DMS114 treated with DMSO at 0.1 percent for 48 hours (cell line): ENCODE data around the gene ARHGAP25.

ENCODE experiments used
- DNase-seq: peaks from one replicate; lab custom pipeline; 2025; ENCODE audit not compliant: unreplicated experiment; lab: John Stamatoyannopoulos, UW

ARHGAP25 gene

GRCh38 chr2:68716604-68717304 lies 17.9 kb upstream of the ARHGAP25 start:
- DNase-seq, result no peak

DNA sequence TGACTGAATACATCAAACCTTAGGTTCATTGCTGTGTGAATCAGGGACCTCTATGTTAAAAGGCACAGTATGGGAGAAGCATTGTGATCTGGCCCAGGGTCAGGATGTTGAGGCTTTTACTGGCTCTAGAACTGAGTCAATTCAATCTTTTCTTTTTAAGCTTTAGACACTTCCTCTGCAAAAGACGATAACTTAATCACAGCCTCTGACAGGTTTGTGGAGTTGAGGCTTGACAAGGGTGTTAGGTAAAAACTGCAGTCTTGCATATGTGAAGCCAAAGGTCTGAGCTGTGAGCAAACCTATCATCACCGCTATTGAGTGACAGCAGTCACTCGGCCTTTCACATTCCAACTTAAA lies 17.3 kb upstream of the ARHGAP25 start:
- DNase-seq, result no peak

DNA sequence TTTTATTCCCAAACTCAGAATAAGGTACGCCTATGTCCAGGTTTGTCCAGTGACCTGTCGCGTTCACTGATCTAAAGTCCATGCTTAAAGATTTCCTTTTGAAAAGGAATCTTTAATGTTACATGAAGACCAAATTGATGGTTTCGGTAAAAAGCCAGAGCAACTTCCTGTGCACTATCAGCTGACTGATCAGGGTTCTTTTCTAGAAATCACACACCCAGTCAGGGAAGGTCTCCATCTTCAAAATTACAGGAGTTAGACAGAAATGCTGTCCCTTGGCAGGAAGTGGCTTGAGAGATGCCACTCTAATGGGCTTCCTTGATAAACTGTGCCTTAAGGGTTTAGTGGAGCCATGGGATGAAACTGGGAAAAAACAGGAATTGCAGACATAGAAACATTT lies 14.7 kb upstream of the ARHGAP25 start:
- no peak for DNase-seq

GRCh38 chr2:68720665-68721064 lies 13.9 kb upstream of the ARHGAP25 start:
- no peak for DNase-seq

DNA sequence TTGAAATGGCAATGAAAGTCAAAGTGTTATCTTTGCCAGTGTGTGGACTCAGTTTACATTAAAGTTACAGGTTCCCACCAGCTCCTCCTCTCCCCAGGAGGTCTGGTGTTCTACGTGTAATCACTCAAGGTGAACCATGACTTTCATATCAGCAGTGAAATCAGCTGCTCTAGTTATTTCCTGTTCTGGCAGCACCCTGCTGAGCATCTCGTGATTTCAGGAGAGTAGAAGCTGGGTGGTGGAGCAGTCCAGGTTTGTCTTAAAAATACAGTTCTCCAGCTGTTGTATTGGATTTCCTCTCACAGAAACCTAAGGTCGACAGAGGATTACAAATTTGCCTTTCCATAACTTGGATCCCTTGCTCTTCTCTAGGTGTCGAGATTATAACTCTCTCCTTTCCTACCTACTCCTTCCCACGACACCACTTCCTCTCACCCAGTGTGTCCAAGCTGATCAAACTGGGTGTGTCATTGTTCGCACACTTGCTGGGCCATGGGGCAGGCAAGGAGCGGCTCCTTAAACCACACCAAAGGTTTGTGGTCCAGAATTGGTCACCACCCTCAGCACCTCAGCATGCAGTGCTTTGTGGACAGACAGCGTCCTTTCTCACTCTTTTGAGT lies 13.0 kb upstream of the ARHGAP25 start:
- no peak for DNase-seq

DNA sequence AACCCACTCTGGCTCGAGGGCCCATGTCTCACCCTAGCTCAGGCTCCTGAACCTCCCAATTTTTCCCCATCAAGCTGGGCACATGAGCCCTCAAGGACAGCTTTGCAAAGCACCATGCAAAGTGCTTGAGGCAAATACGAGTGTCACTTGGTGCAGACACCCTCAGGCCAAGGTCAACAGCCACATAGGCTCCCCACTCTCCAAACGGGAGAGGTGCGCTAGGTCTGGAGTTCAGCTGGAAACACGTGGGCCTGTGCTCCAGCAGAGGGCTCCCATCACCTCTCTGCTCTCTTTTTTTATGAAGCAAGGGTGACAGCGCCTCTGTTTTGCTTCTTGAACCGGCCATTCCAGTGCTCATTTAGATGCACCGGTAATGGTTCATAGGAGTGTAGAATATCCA lies 11.9 kb upstream of the ARHGAP25 start:
- no peak for DNase-seq

DNA sequence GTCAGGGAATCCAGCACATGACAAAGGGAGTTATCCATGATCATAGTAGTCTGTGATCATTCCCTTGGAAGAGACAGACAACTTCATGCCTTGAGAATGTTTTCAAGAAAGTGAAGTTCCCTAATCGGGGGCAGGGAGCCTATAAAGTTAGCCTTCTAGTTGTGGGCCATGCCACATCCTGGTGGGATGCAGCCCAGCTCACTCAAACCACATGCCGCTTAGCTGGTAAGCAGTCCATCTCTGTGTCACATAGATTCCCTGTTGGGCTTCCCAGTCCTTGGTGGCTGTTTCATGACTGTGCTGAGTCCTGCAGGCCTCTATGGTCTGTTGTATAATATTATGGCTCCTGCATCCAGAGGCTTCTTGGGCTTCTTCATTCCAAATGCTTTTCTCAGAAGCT lies 11.4 kb upstream of the ARHGAP25 start:
- DNase-seq, result no peak

- DNase-seq, result no peak
Measured at GRCh38 chr2:68726100-68726499, 8.5 kb upstream of the ARHGAP25 start.

- no peak for DNase-seq
Measured at GRCh38 chr2:68726608-68727367, 7.8 kb upstream of the ARHGAP25 start.

DNA sequence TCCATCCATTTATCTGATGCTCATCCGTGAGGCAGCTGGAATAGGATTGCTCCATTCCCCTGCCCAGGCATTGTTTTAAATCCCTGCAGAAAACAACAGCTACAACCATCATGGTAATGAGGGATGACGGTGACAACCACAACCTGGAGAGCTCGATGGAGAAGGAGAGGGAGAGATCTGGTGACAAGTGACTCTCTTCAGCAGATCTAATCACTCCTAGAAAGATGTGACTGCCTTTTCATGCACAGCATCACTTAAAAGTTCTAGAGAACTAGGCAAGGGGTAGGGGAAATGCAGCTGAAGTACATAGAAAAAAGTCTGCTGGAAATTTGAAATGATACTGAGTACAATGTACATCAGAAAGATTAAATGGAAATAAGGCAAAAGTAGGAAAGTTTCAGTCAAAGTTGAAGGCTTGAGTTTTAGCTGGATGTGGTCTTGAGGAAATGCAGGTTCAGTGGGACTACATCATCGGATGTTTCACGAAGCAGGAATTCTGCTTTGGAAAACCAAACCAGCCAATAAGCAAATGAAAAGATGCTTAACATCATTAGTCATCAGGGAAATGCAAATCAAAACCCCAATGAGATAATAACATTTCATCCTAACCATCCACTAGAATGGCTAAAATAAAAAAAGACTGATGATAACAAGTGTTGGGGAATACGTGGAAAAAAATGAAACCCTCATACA lies 6.8 kb upstream of the ARHGAP25 start:
- DNase-seq, result no peak

DNA sequence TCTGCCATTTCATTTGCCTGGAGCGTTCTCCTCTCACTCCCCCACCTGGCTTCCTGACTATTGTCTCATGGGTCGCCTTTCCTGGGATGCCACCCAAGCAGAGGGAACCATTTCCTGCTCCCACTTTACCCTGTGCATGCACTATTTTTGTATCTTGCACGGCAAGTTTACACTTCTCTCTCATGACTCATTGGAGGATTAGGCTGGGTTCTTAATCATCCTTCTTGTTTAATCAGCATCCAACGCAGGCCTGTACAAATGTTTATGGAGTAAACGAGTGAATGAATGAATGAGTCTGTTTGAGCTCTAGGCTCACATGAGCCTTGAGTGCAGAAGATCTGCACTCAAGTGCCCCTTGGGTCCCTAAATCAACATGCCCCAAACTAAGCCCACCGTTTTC lies 3.8 kb upstream of the ARHGAP25 start:
- no peak for DNase-seq

- DNase-seq, result no peak
Measured at GRCh38 chr2:68732036-68732932, 2.3 kb upstream of the ARHGAP25 start.

- no peak for DNase-seq
Measured at GRCh38 chr2:68733365-68733764, 1.2 kb upstream of the ARHGAP25 start.

GRCh38 chr2:68734176-68734575 lies 435 bp upstream of the ARHGAP25 start:
- no peak for DNase-seq

DNA sequence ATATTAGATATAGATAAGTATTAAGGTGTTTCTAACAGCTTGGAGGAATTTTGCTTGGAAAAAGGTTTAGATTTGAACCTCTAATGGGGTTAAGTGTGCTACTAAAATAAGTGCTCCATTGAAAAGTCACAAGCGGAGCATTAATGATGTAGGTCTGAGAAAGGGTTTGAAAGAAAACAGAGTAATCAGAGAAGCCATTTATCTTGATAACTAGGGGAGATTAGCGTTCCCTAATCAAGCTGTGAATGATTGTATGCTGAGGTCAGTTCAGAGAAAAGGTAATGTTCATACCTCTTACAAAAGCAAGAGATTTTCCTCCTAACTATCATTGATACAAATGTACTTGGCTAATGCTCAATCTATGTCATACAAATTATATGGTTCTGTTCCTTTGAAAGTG lies 1.5 kb downstream of the ARHGAP25 start:
- DNase-seq, result no peak

GRCh38 chr2:68737711-68738110 lies 3.1 kb downstream of the ARHGAP25 start:
- no peak for DNase-seq

DNA sequence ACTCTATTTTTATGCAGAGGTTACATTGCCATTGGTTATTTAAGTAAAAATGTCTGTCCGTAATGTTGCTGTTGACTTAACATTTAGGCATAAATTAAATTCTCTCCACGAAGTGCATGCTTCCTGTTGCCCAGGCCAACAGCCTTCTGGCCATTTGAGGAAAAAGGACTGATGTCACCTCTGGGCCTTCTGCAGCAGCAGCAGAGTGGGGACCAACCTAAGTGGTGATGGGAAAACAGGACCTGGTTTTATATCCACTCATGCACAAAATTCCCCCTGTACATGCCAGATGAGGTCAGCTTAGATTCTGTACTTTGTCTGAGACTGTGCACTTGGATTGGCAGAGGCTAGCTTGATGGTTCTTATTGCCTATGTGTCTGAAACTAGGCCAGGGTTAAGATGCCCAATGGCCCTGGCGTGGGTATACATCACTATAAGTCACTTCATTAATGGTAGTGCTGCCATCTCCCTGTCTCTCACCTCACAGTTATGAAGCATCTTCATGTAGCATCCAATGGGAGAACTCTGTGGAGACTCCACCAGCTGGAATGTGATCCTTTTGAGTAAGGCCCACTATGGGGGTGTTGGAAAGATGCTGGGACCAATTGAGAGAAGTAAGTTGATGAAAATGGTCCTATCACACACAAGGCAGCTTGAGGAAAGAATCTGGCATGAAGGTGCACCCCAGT lies 4.4 kb downstream of the ARHGAP25 start:
- no peak for DNase-seq

DNA sequence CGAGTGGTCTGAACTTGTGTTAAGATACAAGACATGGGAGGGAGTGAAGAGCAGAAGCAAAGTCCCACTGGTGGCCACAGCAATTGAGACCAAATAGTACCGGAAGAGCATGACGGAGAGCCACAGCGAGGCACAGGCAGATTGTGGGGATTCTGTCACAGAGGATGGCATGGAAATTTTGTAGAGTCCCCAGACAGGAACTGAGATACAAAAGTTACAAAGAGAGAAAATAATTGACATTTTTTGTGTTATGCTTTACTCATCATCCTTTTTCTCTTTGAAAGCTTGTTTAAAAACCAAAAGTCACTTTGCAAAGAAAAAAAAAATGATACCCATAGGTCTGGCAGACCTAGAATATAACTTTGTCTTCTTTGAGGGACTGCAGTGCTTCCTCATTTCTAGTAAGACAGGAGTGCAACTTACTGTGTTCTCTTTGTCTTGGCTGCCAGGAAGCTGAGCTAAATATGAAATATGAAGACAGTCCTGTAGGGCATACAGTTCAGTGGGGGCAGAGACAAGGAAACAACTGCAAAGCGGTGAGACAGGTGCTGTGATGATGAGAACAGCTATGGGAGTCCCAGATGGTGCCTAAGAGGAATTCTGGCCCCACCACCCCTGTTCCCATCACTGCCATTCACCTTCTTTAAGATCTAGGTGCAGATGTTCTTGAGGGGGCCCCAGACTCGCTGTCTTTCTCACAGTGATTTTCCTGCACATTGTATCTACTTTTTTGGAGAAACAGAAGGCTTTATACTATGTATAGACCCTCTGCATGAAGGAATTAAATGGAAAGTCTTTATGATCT lies 5.2 kb downstream of the ARHGAP25 start:
- DNase-seq, result no peak

DNA sequence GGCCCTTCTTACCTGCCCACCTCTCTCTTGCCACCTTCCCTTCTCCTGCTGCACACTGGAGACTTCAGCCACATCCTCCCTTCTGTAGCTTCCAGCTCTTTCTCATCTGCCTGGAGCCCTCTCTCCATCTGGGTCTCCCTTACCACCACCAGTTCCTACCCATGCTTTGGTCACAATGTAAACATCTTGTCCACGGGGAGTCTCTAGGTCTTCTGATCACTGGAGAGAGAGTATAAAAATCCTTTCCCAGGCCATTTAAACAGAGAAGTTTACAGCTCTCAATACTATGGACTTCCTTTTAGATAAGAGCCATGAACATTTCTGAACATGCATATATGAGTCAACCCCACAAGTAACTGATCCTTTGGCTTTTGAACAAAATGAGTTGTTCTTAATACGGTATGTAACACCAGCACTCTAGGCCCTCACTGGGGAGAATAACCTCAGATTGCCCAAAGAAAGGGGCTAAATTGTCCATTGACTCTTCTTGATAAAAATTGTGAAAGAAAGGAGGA lies 5.8 kb downstream of the ARHGAP25 start:
- no peak for DNase-seq
